Brain microvascular endothelial cell (primary cell): ENCODE results near the gene NISCH.

Experiments
- DNase-seq: peaks from one replicate; pipeline ENCODE4 v3.0.0-alpha.2; 2020
- H3K27ac ChIP-seq: fragments of 250-450 bp; sonication (Bioruptor Pico); 2 replicates; pipeline ENCODE4 v1.5.1; 2020; ENCODE audit warnings: mild to moderate bottlenecking, moderate library complexity
- H3K27me3 ChIP-seq: fragments of 250-450 bp; sonication (Bioruptor Pico); replicated peaks from 2 replicates; pipeline ENCODE4 v1.5.1; 2020; ENCODE audit warnings: mild to moderate bottlenecking
- H3K36me3 ChIP-seq: fragments of 250-450 bp; sonication (Bioruptor Pico); replicated peaks from 2 replicates; pipeline ENCODE4 v1.5.1; 2020; ENCODE audit warnings: mild to moderate bottlenecking
- H3K4me3 ChIP-seq: 2 replicates; pipeline ENCODE4 v1.5.1; 2011; ENCODE audit warnings: low read depth, mild to moderate bottlenecking, control low read depth, low read length, moderate library complexity
- CTCF ChIP-seq: IDR thresholded peaks from 2 replicates; pipeline ENCODE4 v1.5.1; 2011; ENCODE audit warnings: low read depth, mild to moderate bottlenecking, moderate library complexity, low read length, control low read depth, inconsistent platforms; ENCODE audit errors: missing control alignments
- in situ Hi-C: cut with HindIII; loops from 2 replicates; pipeline ENCODE4 v1.10.0; 2017; ENCODE audit warnings: low sequenced_read_pairs, low pct_ligation_motif_present

The NISCH gene

GRCh38 chr3:52487788-52488691 lies 32.6 kb downstream of the NISCH start:
- no peaks in the 10 kb centered on the region for H3K27me3 ChIP-seq
- no peak for TF ChIP-seq CTCF
- H3K27ac ChIP-seq = no peak overlapping the region
- no peak overlapping the region for H3K4me3 ChIP-seq
- H3K36me3 ChIP-seq = peaks cover 61% of the 10 kb centered on the region
- no peak for DNase-seq
- in situ Hi-C loops = no loop called here

- H3K36me3 ChIP-seq = peaks cover 61% of the 10 kb centered on the region
- no peak for TF ChIP-seq CTCF
- DNase-seq = no peak
- in situ Hi-C loops = no loop called here
- H3K27ac ChIP-seq = no peak overlapping the region
- H3K4me3 ChIP-seq = no peak overlapping the region
- H3K27me3 ChIP-seq = no peaks in the 10 kb centered on the region
Observed at GRCh38 chr3:52488746-52489145, 33.3 kb downstream of the NISCH start.

- no peak overlapping the region for H3K27ac ChIP-seq
- no peaks in the 10 kb centered on the region for H3K27me3 ChIP-seq
- peaks cover 61% of the 10 kb centered on the region for H3K36me3 ChIP-seq
- no peak for DNase-seq
- no peak overlapping the region for H3K4me3 ChIP-seq
- no peak for TF ChIP-seq CTCF
- in situ Hi-C loops = no loop called here
Observed at GRCh38 chr3:52489453-52489852, 34.0 kb downstream of the NISCH start.

GRCh38 chr3:52490035-52490938 lies 34.9 kb downstream of the NISCH start:
- no peak for DNase-seq
- in situ Hi-C loops = no loop called here
- no peak for TF ChIP-seq CTCF
- Histone ChIP-seq H3K27ac (peak overlapping the region; percentile 39), H3K27me3 (no peaks in the 10 kb centered on the region), H3K4me3 (no peak overlapping the region), H3K36me3 (peaks cover 61% of the 10 kb centered on the region)

- Histone ChIP-seq H3K36me3 (peaks cover 56% of the 10 kb centered on the region), H3K27ac (peak overlapping the region; percentile 39), H3K4me3 (no peak overlapping the region), H3K27me3 (no peaks in the 10 kb centered on the region)
- in situ Hi-C loops = no loop called here
- DNase-seq = peak; percentile 53
- TF ChIP-seq CTCF = no peak
Observed at GRCh38 chr3:52490939-52491526, 35.6 kb downstream of the NISCH start.
